ENCODE data around the gene WDR49.

- TF ChIP-seq POLR2A (IDR thresholded peaks at IDR 0.05; ENCODE audit: low read length) (no peak), GATA1 (IDR thresholded peaks at IDR 0.05; ENCODE audit: low read depth, low read length) (no peak)
Observed at GRCh38 chr3:167456157-167456799, 197.5 kb downstream of the WDR49 start.
